IgD-negative memory B cell (primary cell): Measurements from ENCODE around the gene EFR3B. TPM values are rescaled to one million over a fixed set of nuclear protein-coding genes. Genes with fewer than 3 reads are reported as not detected.
"Not testable (repeated sequence)": the region's sequence is repeated elsewhere in the genome, so short reads cannot be mapped to it uniquely, and the experiment has no call there.

ENCODE experiments used
- H3K27ac Mint-ChIP-seq, 3 donors: one replicate each; pipeline ENCODE4 v1.8.0; 2020 to 2022; ENCODE audit warnings: mild to moderate bottlenecking in 3 of 3, mixed read lengths in 3 of 3, moderate library complexity in 1 of 3
- H3K27me3 Mint-ChIP-seq: one replicate; pipeline ENCODE4 v1.8.0; 2021; ENCODE audit warnings: mixed read lengths
- H3K36me3 Mint-ChIP-seq: one replicate; pipeline ENCODE4 v1.8.0; 2020; ENCODE audit warnings: mild to moderate bottlenecking, mixed read lengths
- H3K4me1 Mint-ChIP-seq, 3 donors: one replicate each; pipeline ENCODE4 v1.8.0; 2020 to 2022; ENCODE audit warnings: mixed read lengths in 3 of 3, mild to moderate bottlenecking in 1 of 3
- H3K4me3 Mint-ChIP-seq, 4 donors: one replicate each; pipeline ENCODE4 v1.8.0; 2020 to 2022; ENCODE audit warnings: mild to moderate bottlenecking in 4 of 4, mixed read lengths in 4 of 4, moderate library complexity in 3 of 4
- H3K9me3 Mint-ChIP-seq, 3 donors: one replicate each; pipeline ENCODE4 v1.8.0; 2020 to 2021; ENCODE audit warnings: mixed read lengths in 3 of 3, mild to moderate bottlenecking in 1 of 3
- polyA plus RNA-seq: library from polyadenylated mRNA; unstranded; fragments of 300-500 nt; fragmentation: Illumina TruSeq; gene quantifications from one replicate; pipeline ENCODE4 v1.2.3, GENCODE V29; 2021

The EFR3B gene
- polyA plus RNA-seq = 0.04 TPM

GRCh38 chr2:25041928-25042320 is at the start of gene EFR3B:
TSS of gene EFR3B (plus strand) at chr2:25042076. CDS start at chr2:25042313, 237 bp downstream.
- H3K27me3 Mint-ChIP-seq = peaks cover 39% of the 10 kb centered on the region

GRCh38 chr2:24993406-24994145 is 48.3 kb upstream of the EFR3B start:
- H3K4me1 Mint-ChIP-seq = peaks cover 0 to 3% (median 0%) of the 10 kb centered on the region in 3 donors
- H3K27me3 Mint-ChIP-seq = peaks cover 9% of the 10 kb centered on the region
- H3K9me3 Mint-ChIP-seq = peaks cover 0 to 2% (median 0%) of the 10 kb centered on the region in 3 donors
- no peak overlapping the region for H3K27ac Mint-ChIP-seq
- no peak overlapping the region for H3K4me3 Mint-ChIP-seq
- peaks cover 1% of the 10 kb centered on the region for H3K36me3 Mint-ChIP-seq

More at GRCh38 chr2:25041928-25042320, at the start of gene EFR3B:
- H3K27ac Mint-ChIP-seq = peak within 1 kb of the TSS in 1 of 3 donors; percentile 76
- peak within 1 kb of the TSS; percentile 75 to 95 (median 87) for H3K4me3 Mint-ChIP-seq
- peaks cover 15 to 18% (median 17%) of the 10 kb centered on the region in 3 donors for H3K4me1 Mint-ChIP-seq
- H3K36me3 Mint-ChIP-seq = no peaks in the 10 kb centered on the region
- no peaks in the 10 kb centered on the region for H3K9me3 Mint-ChIP-seq

DNA sequence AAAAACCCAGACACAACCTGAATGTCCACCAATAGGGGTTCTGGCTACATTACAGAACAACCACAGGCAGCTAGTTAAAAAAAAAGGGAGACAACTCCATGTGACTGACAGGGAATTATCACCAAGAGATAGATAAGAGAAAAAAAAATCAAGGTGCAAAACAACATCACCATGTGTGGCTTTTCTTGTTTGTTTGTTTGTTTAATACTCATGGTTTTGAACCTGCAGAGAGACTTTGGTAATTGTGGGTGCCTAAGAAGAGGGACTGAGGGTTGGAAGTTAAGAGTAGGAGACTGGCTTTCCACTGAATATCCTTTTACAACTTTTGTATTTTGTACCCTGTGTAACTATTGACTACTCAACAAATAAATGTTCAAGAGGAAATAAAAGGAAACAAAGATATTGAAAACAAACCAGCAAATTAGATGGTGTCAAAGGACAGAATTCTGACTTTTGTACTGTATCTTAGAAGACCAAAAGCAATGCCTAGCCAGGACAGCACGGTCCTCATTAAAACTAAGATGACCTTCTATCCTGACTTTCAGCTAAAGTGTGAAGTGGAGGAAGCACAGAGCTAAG is 47.6 kb upstream of the EFR3B start:
- peaks cover 0 to 2% (median 0%) of the 10 kb centered on the region in 3 donors for H3K9me3 Mint-ChIP-seq
- H3K4me3 Mint-ChIP-seq = no peak overlapping the region
- H3K4me1 Mint-ChIP-seq = peaks cover 0 to 3% (median 0%) of the 10 kb centered on the region in 3 donors
- no peak overlapping the region for H3K27ac Mint-ChIP-seq
- peaks cover 9% of the 10 kb centered on the region for H3K27me3 Mint-ChIP-seq
- peaks cover 1% of the 10 kb centered on the region for H3K36me3 Mint-ChIP-seq

- not testable (repeated sequence) for H3K36me3 Mint-ChIP-seq, H3K27ac Mint-ChIP-seq, H3K4me3 Mint-ChIP-seq, H3K9me3 Mint-ChIP-seq, H3K4me1 Mint-ChIP-seq
- peaks cover 10% of the 10 kb centered on the region for H3K27me3 Mint-ChIP-seq
These were observed 42.8 kb upstream of the EFR3B start for GRCh38 chr2:24999097-24999496.

GRCh38 chr2:25000036-25000435 is 41.8 kb upstream of the EFR3B start:
- H3K27ac Mint-ChIP-seq = no peak overlapping the region
- no peaks in the 10 kb centered on the region for H3K36me3 Mint-ChIP-seq
- peaks cover 0 to 2% (median 0%) of the 10 kb centered on the region in 3 donors for H3K4me1 Mint-ChIP-seq
- H3K9me3 Mint-ChIP-seq = no peaks in the 10 kb centered on the region
- H3K27me3 Mint-ChIP-seq = peaks cover 13% of the 10 kb centered on the region
- no peak overlapping the region for H3K4me3 Mint-ChIP-seq

GRCh38 chr2:25000503-25001324 is 41.2 kb upstream of the EFR3B start:
- no peaks in the 10 kb centered on the region for H3K9me3 Mint-ChIP-seq
- H3K36me3 Mint-ChIP-seq = no peaks in the 10 kb centered on the region
- H3K27me3 Mint-ChIP-seq = peaks cover 13% of the 10 kb centered on the region
- H3K4me1 Mint-ChIP-seq = peaks cover 0 to 2% (median 0%) of the 10 kb centered on the region in 3 donors
- H3K27ac Mint-ChIP-seq = no peak overlapping the region
- no peak overlapping the region for H3K4me3 Mint-ChIP-seq

GRCh38 chr2:25001325-25001637 is 40.6 kb upstream of the EFR3B start:
- H3K36me3 Mint-ChIP-seq = no peaks in the 10 kb centered on the region
- no peak overlapping the region for H3K27ac Mint-ChIP-seq
- H3K4me3 Mint-ChIP-seq = no peak overlapping the region
- H3K4me1 Mint-ChIP-seq = peaks cover 0 to 2% (median 0%) of the 10 kb centered on the region in 3 donors
- H3K27me3 Mint-ChIP-seq = peaks cover 13% of the 10 kb centered on the region
- H3K9me3 Mint-ChIP-seq = no peaks in the 10 kb centered on the region

DNA sequence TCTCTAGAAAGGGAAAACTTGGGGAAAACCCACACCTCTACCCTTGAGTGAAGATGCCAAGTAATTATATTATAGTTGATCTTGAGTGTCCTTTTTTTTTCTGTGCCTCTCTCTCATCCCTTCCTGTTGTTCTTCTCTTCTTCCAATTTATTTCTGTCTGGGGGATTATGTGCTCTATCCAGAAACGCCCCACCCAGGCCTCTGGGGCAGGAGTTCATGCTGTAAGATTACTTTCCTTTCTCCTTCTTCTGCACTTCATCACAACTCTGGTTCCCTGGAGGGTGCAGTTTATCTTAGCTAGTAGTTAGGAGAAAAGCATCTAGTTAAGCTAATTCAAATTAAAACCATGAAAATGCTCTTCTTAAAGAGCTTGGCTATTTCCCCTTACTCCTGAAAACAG is 39.8 kb upstream of the EFR3B start:
- peaks cover 13% of the 10 kb centered on the region for H3K27me3 Mint-ChIP-seq
- no peaks in the 10 kb centered on the region for H3K36me3 Mint-ChIP-seq
- peaks cover 0 to 2% (median 0%) of the 10 kb centered on the region in 3 donors for H3K4me1 Mint-ChIP-seq
- peak overlapping the region in 1 of 3 donors; percentile 28 for H3K27ac Mint-ChIP-seq
- no peaks in the 10 kb centered on the region for H3K9me3 Mint-ChIP-seq
- H3K4me3 Mint-ChIP-seq = no peak overlapping the region

- H3K27me3 Mint-ChIP-seq = peaks cover 4% of the 10 kb centered on the region
- no peaks in the 10 kb centered on the region for H3K36me3 Mint-ChIP-seq
- H3K4me3 Mint-ChIP-seq = no peak overlapping the region
- H3K9me3 Mint-ChIP-seq = no peaks in the 10 kb centered on the region
- H3K4me1 Mint-ChIP-seq = peaks cover 0 to 2% (median 2%) of the 10 kb centered on the region in 3 donors
- H3K27ac Mint-ChIP-seq = peak overlapping the region in 1 of 3 donors; percentile 39
These were observed 31.9 kb upstream of the EFR3B start for GRCh38 chr2:25009954-25010353.

GRCh38 chr2:25011342-25011741 is 30.5 kb upstream of the EFR3B start:
- not testable (repeated sequence) for H3K9me3 Mint-ChIP-seq, H3K4me3 Mint-ChIP-seq, H3K36me3 Mint-ChIP-seq, H3K27ac Mint-ChIP-seq, H3K4me1 Mint-ChIP-seq, H3K27me3 Mint-ChIP-seq

- H3K9me3 Mint-ChIP-seq = no peaks in the 10 kb centered on the region
- no peak overlapping the region for H3K27ac Mint-ChIP-seq
- peaks cover 0 to 10% (median 8%) of the 10 kb centered on the region in 3 donors for H3K4me1 Mint-ChIP-seq
- no peak overlapping the region for H3K4me3 Mint-ChIP-seq
- peaks cover 4% of the 10 kb centered on the region for H3K27me3 Mint-ChIP-seq
- H3K36me3 Mint-ChIP-seq = no peaks in the 10 kb centered on the region
These were observed 27.2 kb upstream of the EFR3B start for GRCh38 chr2:25014631-25015030.

DNA sequence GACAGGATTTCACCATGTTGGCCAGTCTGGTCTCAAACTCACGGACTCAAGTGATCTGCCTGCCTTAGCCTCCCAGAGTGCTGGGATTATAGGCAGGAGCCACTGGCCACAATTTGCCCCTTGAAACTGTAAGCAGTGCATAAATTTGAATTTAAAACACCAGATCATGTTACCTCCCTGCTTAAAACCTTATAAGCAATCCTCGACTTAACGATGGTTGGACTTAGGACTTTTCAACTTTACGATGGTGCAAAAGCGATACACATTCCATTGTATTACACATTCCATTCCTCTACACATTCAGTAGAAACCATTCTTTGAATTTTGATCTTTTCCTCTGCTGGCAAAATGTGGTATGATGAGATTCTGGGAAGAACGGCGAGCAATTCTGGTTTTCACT is 23.2 kb upstream of the EFR3B start:
- no peaks in the 10 kb centered on the region for H3K36me3 Mint-ChIP-seq
- H3K27me3 Mint-ChIP-seq = peaks cover 2% of the 10 kb centered on the region
- H3K4me1 Mint-ChIP-seq = peaks cover 0 to 8% (median 5%) of the 10 kb centered on the region in 3 donors
- no peak overlapping the region for H3K4me3 Mint-ChIP-seq
- no peak overlapping the region for H3K27ac Mint-ChIP-seq
- no peaks in the 10 kb centered on the region for H3K9me3 Mint-ChIP-seq

DNA sequence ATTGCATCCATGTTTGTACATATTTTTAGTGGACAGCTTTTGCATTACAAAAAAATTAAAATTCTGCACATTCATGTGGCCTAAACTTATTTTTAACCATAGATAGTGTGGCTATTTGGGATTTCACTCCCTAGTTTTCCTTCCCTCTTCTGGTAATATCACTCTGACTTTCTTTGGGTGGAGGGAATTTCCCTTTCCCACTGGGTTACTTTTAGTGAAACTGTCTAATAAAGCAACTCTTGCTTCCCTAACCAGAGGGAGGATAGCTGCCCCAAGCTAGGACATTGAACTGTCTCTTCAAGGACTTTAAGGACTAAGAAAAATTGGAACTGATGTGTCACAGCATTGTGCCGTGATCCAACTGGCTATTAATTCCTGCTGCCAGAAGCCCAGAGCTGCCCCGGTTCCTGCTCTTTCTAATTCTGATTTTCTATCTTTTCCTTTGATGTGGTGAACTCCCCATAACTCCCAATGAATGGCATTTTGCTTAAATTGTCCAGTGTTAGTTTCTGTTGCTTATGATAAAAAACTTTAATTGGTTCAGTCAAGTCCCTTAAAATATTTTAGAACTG is 20.0 kb upstream of the EFR3B start:
- H3K27me3 Mint-ChIP-seq = peaks cover 2% of the 10 kb centered on the region
- no peaks in the 10 kb centered on the region for H3K36me3 Mint-ChIP-seq
- no peaks in the 10 kb centered on the region for H3K9me3 Mint-ChIP-seq
- H3K4me3 Mint-ChIP-seq = no peak overlapping the region
- peaks cover 0 to 8% (median 4%) of the 10 kb centered on the region in 3 donors for H3K4me1 Mint-ChIP-seq
- H3K27ac Mint-ChIP-seq = no peak overlapping the region

DNA sequence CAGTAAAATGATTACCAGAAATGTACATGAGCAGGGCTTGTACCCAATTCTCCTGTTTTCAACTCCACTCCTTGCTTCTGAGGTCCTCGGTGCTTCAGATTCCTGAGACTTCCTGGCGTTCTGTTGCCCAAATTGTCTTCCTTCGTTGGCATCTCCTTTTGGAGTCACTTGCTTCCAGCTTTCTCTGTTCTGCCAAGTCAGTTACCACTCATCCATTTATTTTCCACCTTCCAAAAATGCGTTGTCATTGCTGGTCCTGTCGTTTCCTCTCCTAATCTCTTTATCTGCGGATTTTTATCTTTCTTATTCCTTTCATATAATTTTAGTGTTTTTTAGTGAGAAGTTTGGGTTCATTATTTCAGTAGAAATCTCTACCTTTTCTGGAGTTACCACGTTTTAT is 18.5 kb upstream of the EFR3B start:
- Mint-ChIP-seq H3K27me3 (peaks cover 9% of the 10 kb centered on the region), H3K4me3 (no peak overlapping the region), H3K36me3 (peaks cover 2% of the 10 kb centered on the region), H3K9me3 (no peaks in the 10 kb centered on the region), H3K4me1 (peaks cover 0 to 5% (median 2%) of the 10 kb centered on the region in 3 donors), H3K27ac (no peak overlapping the region)
